Right forelimb (tissue), 1 donor: ENCODE data around the gene SIRT3.

ENCODE experiments used
- DNase-seq: peaks from one replicate; pipeline ENCODE4 v3.0.0-alpha.2; 2018

The SIRT3 gene

GRCh38 chr11:213111-213510, 23.0 kb downstream of the SIRT3 start:
- DNase-seq: no peak

GRCh38 chr11:212150-213100, 23.7 kb downstream of the SIRT3 start:
- DNase-seq: no peak

GRCh38 chr11:211741-212140, 24.4 kb downstream of the SIRT3 start:
- no peak for DNase-seq

- no peak for DNase-seq
These were observed 24.8 kb downstream of the SIRT3 start for GRCh38 chr11:211295-211694.

- DNase-seq: no peak
These were observed 25.4 kb downstream of the SIRT3 start for GRCh38 chr11:210803-211180.

- DNase-seq: no peak
These were observed 25.9 kb downstream of the SIRT3 start for GRCh38 chr11:210122-210802.

- DNase-seq: no peak
These were observed 26.6 kb downstream of the SIRT3 start for GRCh38 chr11:209275-210121.

GRCh38 chr11:208917-209260, 27.3 kb downstream of the SIRT3 start:
- no peak for DNase-seq

GRCh38 chr11:208181-208916, 27.8 kb downstream of the SIRT3 start:
- DNase-seq: peak; percentile 91

- no peak for DNase-seq
These were observed 28.3 kb downstream of the SIRT3 start for GRCh38 chr11:207863-208180.

- peak; percentile 97 for DNase-seq
These were observed 28.8 kb downstream of the SIRT3 start, which contains the start of the genes BET1L and RIC8A for GRCh38 chr11:207208-207862. Gene BET1L (minus strand): TSS chr11:207399. CDS start chr11:207321, 78 bp downstream. Gene RIC8A (plus strand): TSS chr11:207708. CDS start chr11:208855, 1,147 bp downstream.

GRCh38 chr11:206526-207207, 29.5 kb downstream of the SIRT3 start:
- peak; percentile 59 for DNase-seq

GRCh38 chr11:206002-206384, 30.1 kb downstream of the SIRT3 start:
- DNase-seq: peak; percentile 35

GRCh38 chr11:205221-206001, 30.7 kb downstream of the SIRT3 start:
- DNase-seq: no peak

- no peak for DNase-seq
These were observed 31.5 kb downstream of the SIRT3 start for GRCh38 chr11:204587-205109.

- DNase-seq: peak; percentile 17
These were observed 32.1 kb downstream of the SIRT3 start for GRCh38 chr11:203945-204586.

- DNase-seq: peak; percentile 37
These were observed 32.8 kb downstream of the SIRT3 start for GRCh38 chr11:203056-203944.

- peak; percentile 15 for DNase-seq
These were observed 33.7 kb downstream of the SIRT3 start for GRCh38 chr11:202490-202889.

GRCh38 chr11:201966-202365, 34.2 kb downstream of the SIRT3 start:
- no peak for DNase-seq
